GM23338 (cell line): ENCODE data around the gene DUSP8. TPM values are rescaled to one million over a fixed set of nuclear protein-coding genes. Genes with fewer than 3 reads are reported as not detected.

Source experiments
- ATAC-seq: fragments of 200-7000 bp; cut with Tn5 transposase; 3 replicates; pipeline ENCODE4 v1.9.1; 2020
- DNase-seq: peaks from one replicate; pipeline ENCODE4 v3.0.0-alpha.2; 2015; ENCODE audit warnings: low spot score
- H2AFZ ChIP-seq: fragments of 200-600 bp; sonication (generic); 2 replicates; pipeline ENCODE4 v1.8.0; 2016; ENCODE audit warnings: antibody characterized with exemption, mild to moderate bottlenecking, moderate library complexity
- H3F3A ChIP-seq: fragments of 200-600 bp; sonication (generic); replicated peaks from 2 replicates; pipeline ENCODE4 v1.8.0; 2017; ENCODE audit warnings: antibody characterized with exemption, mixed run types, low read depth
- H3K27ac ChIP-seq: fragments of 200-600 bp; sonication (generic); 2 replicates; pipeline ENCODE4 v1.6.1; 2016; ENCODE audit warnings: low read depth
- H3K27me3 ChIP-seq: fragments of 200-600 bp; sonication (generic); 2 replicates; pipeline ENCODE4 v1.8.0; 2016; ENCODE audit warnings: mild to moderate bottlenecking, mixed run types, moderate library complexity; ENCODE audit not compliant: insufficient read depth
- H3K36me3 ChIP-seq: fragments of 200-600 bp; sonication (generic); 2 replicates; pipeline ENCODE4 v1.8.0; 2016; ENCODE audit warnings: mild to moderate bottlenecking; ENCODE audit not compliant: insufficient read depth
- H3K4me1 ChIP-seq: fragments of 200-600 bp; sonication (generic); 2 replicates; pipeline ENCODE4 v1.8.0; 2016; ENCODE audit warnings: mild to moderate bottlenecking, moderate library complexity; ENCODE audit not compliant: insufficient read depth
- H3K4me2 ChIP-seq: fragments of 200-600 bp; sonication (generic); 2 replicates; pipeline ENCODE4 v1.7.1; 2017; ENCODE audit warnings: mixed run types
- H3K4me3 ChIP-seq: fragments of 200-600 bp; sonication (generic); 2 replicates; pipeline ENCODE4 v1.6.1; 2016; ENCODE audit warnings: mixed run types
- H3K79me2 ChIP-seq: fragments of 200-600 bp; sonication (generic); replicated peaks from 2 replicates; pipeline ENCODE4 v1.8.0; 2017; ENCODE audit warnings: mild to moderate bottlenecking; ENCODE audit not compliant: insufficient read depth
- H3K9me2 ChIP-seq: fragments of 200-600 bp; sonication (generic); 2 replicates; pipeline ENCODE4 v1.8.0; 2017; ENCODE audit not compliant: insufficient read depth
- H4K20me1 ChIP-seq: fragments of 200-600 bp; sonication (generic); replicated peaks from 2 replicates; pipeline ENCODE4 v1.8.0; 2017; ENCODE audit warnings: mild to moderate bottlenecking; ENCODE audit not compliant: insufficient read depth
- H3K27ac Mint-ChIP-seq: 2 replicates; pipeline ENCODE4 v1.8.0; 2020; ENCODE audit warnings: inconsistent platforms, mild to moderate bottlenecking, moderate library complexity, mixed read lengths
- H3K27me3 Mint-ChIP-seq: 3 replicates; pipeline ENCODE4 v1.8.0; 2022; ENCODE audit warnings: low read depth, mild to moderate bottlenecking, moderate library complexity, mixed read lengths, inconsistent platforms; ENCODE audit not compliant: insufficient read depth, poor library complexity
- H3K36me3 Mint-ChIP-seq: 3 replicates; pipeline ENCODE4 v1.8.0; 2021; ENCODE audit warnings: low read depth, mild to moderate bottlenecking, inconsistent platforms, moderate library complexity, mixed read lengths
- H3K4me1 Mint-ChIP-seq: 3 replicates; pipeline ENCODE4 v1.8.0; 2020; ENCODE audit warnings: mild to moderate bottlenecking, inconsistent platforms, mixed read lengths
- H3K4me3 Mint-ChIP-seq: 3 replicates; pipeline ENCODE4 v1.8.0; 2021; ENCODE audit warnings: moderate library complexity, mild to moderate bottlenecking, inconsistent platforms, mixed read lengths
- H3K9me3 Mint-ChIP-seq: 3 replicates; pipeline ENCODE4 v1.8.0; 2020; ENCODE audit warnings: moderate library complexity, mild to moderate bottlenecking, inconsistent platforms, mixed read lengths
- EZH2 ChIP-seq: fragments of 200-600 bp; sonication (generic); IDR thresholded peaks from one replicate; pipeline ENCODE4 v1.8.0; 2017; ENCODE audit warnings: antibody characterized with exemption, mild to moderate bottlenecking, low read depth; ENCODE audit not compliant: unreplicated experiment
- EZH2phosphoT487 ChIP-seq: fragments of 200-600 bp; sonication (generic); IDR thresholded peaks from one replicate; pipeline ENCODE4 v1.8.1; 2018; ENCODE audit warnings: antibody characterized with exemption; ENCODE audit not compliant: unreplicated experiment
- REST ChIP-seq: IDR thresholded peaks from one replicate; pipeline ENCODE4 v1.6.1; 2018; ENCODE audit warnings: antibody characterized with exemption; ENCODE audit not compliant: unreplicated experiment
- ZNF114 ChIP-seq: fragments of 250-450 bp; sonication (Bioruptor Pico); IDR thresholded peaks from 2 replicates; pipeline ENCODE4 v1.5.0; 2020; ENCODE audit warnings: mild to moderate bottlenecking, moderate library complexity
- ZNF462 ChIP-seq: fragments of 250-450 bp; sonication (Bioruptor Pico); IDR thresholded peaks from 2 replicates; pipeline ENCODE4 v1.5.0; 2020; ENCODE audit warnings: mild to moderate bottlenecking, moderate library complexity
- polyA plus RNA-seq: library from polyadenylated mRNA; unstranded; fragments of >200 nt; fragmentation: Nextera tagmentation; extraction: Ambion mirVana; gene quantifications from 2 replicates; pipeline ENCODE4 v1.2.1, GENCODE V29; 2016
- total RNA-seq: library from RNA; depleted of rRNA; stranded (reverse); fragments of >200 nt; shearing (Covaris generic); gene quantifications from 2 replicates; pipeline ENCODE4 v1.2.3, GENCODE V29; 2014

Gene DUSP8
- total and polyA plus RNA-seq, 2 experiments from 2014 or later: 1.1 TPM

GRCh38 chr11:1520209-1520662 lies 51.8 kb downstream of the DUSP8 start:
- ATAC-seq: no peak
- peaks cover 16% of the 10 kb centered on the region for H3K4me1 Mint-ChIP-seq

More at GRCh38 chr11:1520209-1520662, 51.8 kb downstream of the DUSP8 start:
- H3F3A ChIP-seq: no peaks in the 10 kb centered on the region
- H3K27ac ChIP-seq: no peak overlapping the region
- no peaks in the 10 kb centered on the region; the same call in 2 of the 3 replicates for H3K9me3 Mint-ChIP-seq
- no peak for TF ChIP-seq EZH2
- TF ChIP-seq EZH2phosphoT487: no peak
- no peak for TF ChIP-seq ZNF462 (CRISPR knock-in tag)
- TF ChIP-seq ZNF114 (CRISPR knock-in tag): no peak
- TF ChIP-seq REST: no peak
- H3K4me1 ChIP-seq: no peaks in the 10 kb centered on the region
- H3K4me3 ChIP-seq: no peak overlapping the region
- H3K79me2 ChIP-seq: peaks cover 41% of the 10 kb centered on the region
- H3K9me2 ChIP-seq: no peaks in the 10 kb centered on the region
- no peaks in the 10 kb centered on the region for H3K36me3 Mint-ChIP-seq
- no peaks in the 10 kb centered on the region for H3K27me3 ChIP-seq
- no peak overlapping the region for H2AFZ ChIP-seq
- no peak overlapping the region for H3K4me3 Mint-ChIP-seq
- H3K36me3 ChIP-seq: no peaks in the 10 kb centered on the region
- H3K27ac Mint-ChIP-seq: no peak overlapping the region
- peaks cover 3% of the 10 kb centered on the region; the same call in 1 of the 2 replicates for H4K20me1 ChIP-seq
- H3K27me3 Mint-ChIP-seq: peaks cover 15% of the 10 kb centered on the region
- no peak for DNase-seq
- H3K4me2 ChIP-seq: no peak overlapping the region
